OCI-LY1 (cell line): ENCODE measurements around the gene CCND3.

Experiments
- EZH2 ChIP-seq: fragments of 200-600 bp; sonication (generic), shearing (Covaris generic); IDR thresholded peaks from 2 replicates; pipeline ENCODE4 v1.8.0; 2017; ENCODE audit warnings: borderline replicate concordance, mixed run types, mild to moderate bottlenecking, antibody characterized with exemption, low read length, moderate library complexity, mixed read lengths
- TF ChIP-seq, protein P1 (sequence below): fragments of 200-600 bp; sonication (generic), shearing (Covaris generic); IDR thresholded peaks from 2 replicates; pipeline ENCODE4 v1.5.1; 2017; ENCODE audit warnings: mild to moderate bottlenecking, antibody characterized with exemption, low read length, moderate library complexity, mixed read lengths

DNA sequence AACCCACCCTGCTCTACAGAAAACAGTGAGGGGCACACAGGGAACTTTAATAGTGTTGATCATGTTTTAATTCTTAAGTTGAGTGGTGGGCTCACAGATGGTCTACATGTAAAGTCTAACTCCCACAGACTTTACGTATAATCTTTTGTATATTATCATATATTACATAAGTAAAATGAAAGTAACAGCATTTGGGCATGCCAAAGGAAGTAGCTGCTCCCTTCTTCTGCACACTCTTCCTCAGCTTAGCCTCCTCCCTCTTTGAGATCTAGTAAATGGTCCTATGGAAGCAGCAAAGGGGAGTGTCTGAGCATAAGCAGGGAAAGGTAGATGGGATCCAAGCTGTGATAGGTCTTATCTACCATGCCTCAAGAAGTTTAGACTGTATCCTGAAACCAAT is 31.9 kb downstream of the CCND3 start:
- TF ChIP-seq, protein P1, sequence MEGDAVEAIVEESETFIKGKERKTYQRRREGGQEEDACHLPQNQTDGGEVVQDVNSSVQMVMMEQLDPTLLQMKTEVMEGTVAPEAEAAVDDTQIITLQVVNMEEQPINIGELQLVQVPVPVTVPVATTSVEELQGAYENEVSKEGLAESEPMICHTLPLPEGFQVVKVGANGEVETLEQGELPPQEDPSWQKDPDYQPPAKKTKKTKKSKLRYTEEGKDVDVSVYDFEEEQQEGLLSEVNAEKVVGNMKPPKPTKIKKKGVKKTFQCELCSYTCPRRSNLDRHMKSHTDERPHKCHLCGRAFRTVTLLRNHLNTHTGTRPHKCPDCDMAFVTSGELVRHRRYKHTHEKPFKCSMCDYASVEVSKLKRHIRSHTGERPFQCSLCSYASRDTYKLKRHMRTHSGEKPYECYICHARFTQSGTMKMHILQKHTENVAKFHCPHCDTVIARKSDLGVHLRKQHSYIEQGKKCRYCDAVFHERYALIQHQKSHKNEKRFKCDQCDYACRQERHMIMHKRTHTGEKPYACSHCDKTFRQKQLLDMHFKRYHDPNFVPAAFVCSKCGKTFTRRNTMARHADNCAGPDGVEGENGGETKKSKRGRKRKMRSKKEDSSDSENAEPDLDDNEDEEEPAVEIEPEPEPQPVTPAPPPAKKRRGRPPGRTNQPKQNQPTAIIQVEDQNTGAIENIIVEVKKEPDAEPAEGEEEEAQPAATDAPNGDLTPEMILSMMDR: no peak
- no peak for TF ChIP-seq EZH2
